Measurements from ENCODE around the gene RNF187. TPM values are rescaled to one million over a fixed set of nuclear protein-coding genes. Genes with fewer than 3 reads are reported as not detected.
"Not testable (repeated sequence)": the region's sequence is repeated elsewhere in the genome, so short reads cannot be mapped to it uniquely, and the experiment has no call there.

RNF187 gene
- total RNA-seq, 6 experiments from 2014 or later, result 110 to 143 (median 130) TPM

- DNase-seq, result no peak
- Mint-ChIP-seq H3K27me3 (ENCODE audit: insufficient read depth) (peaks cover 10% of the 10 kb centered on the region), H3K36me3 (ENCODE audit: low read depth) (peaks cover 13% of the 10 kb centered on the region; the same call in 1 of the 2 replicates), H3K9me3 (no peaks in the 10 kb centered on the region), H3K4me1 (ENCODE audit: low read depth) (peaks cover 13% of the 10 kb centered on the region), H3K27ac (no peak overlapping the region), H3K4me3 (no peak overlapping the region)
- no peak for TF ChIP-seq CTCF (IDR thresholded peaks at IDR 0.05)
These were observed 13.1 kb downstream of the RNF187 start for GRCh38 chr1:228500143-228500734.

- Mint-ChIP-seq H3K4me3 (peak overlapping the region; percentile 46; the same call in 1 of the 2 replicates), H3K27me3 (ENCODE audit: insufficient read depth) (peaks cover 10% of the 10 kb centered on the region)
These were observed 14.0 kb downstream of the RNF187 start for GRCh38 chr1:228500901-228501871.

GRCh38 chr1:228502522-228502921 lies 15.3 kb downstream of the RNF187 start:
- H3K27me3 Mint-ChIP-seq (ENCODE audit: insufficient read depth), result peaks cover 17% of the 10 kb centered on the region

More at GRCh38 chr1:228500901-228501871, 14.0 kb downstream of the RNF187 start:
- Mint-ChIP-seq H3K4me1 (ENCODE audit: low read depth) (peaks cover 13% of the 10 kb centered on the region), H3K36me3 (ENCODE audit: low read depth) (peaks cover 3% of the 10 kb centered on the region; the same call in 1 of the 2 replicates), H3K9me3 (no peaks in the 10 kb centered on the region), H3K27ac (peak overlapping the region; percentile 13; the same call in 1 of the 2 replicates)
- peak; percentile 72 for DNase-seq
- TF ChIP-seq CTCF (IDR thresholded peaks at IDR 0.05), result peak; percentile 97

GRCh38 chr1:228505944-228506343 lies 18.8 kb downstream of the RNF187 start:
- not testable (repeated sequence) for H3K27ac Mint-ChIP-seq; H3K36me3 Mint-ChIP-seq (ENCODE audit: low read depth); H3K4me3 Mint-ChIP-seq; H3K4me1 Mint-ChIP-seq (ENCODE audit: low read depth); H3K9me3 Mint-ChIP-seq; DNase-seq
- H3K27me3 Mint-ChIP-seq (ENCODE audit: insufficient read depth), result peaks cover 28% of the 10 kb centered on the region

More at GRCh38 chr1:228502522-228502921, 15.3 kb downstream of the RNF187 start:
- Mint-ChIP-seq H3K9me3 (no peaks in the 10 kb centered on the region), H3K27ac (no peak overlapping the region), H3K36me3 (ENCODE audit: low read depth) (no peaks in the 10 kb centered on the region), H3K4me3 (no peak overlapping the region), H3K4me1 (ENCODE audit: low read depth) (peaks cover 13% of the 10 kb centered on the region)
- TF ChIP-seq CTCF (IDR thresholded peaks at IDR 0.05), result no peak
- DNase-seq, result no peak

- no peak for TF ChIP-seq CTCF (IDR thresholded peaks at IDR 0.05)
- Mint-ChIP-seq H3K4me3 (no peak overlapping the region), H3K4me1 (ENCODE audit: low read depth) (0 out of 2 replicates have a peak, but pooled peaks cover 6% of the 10 kb centered on the region), H3K36me3 (ENCODE audit: low read depth) (no peaks in the 10 kb centered on the region), H3K9me3 (no peaks in the 10 kb centered on the region), H3K27ac (no peak overlapping the region), H3K27me3 (ENCODE audit: insufficient read depth) (peaks cover 32% of the 10 kb centered on the region)
- no peak for DNase-seq
These were observed 20.9 kb downstream of the RNF187 start for GRCh38 chr1:228507961-228508652.

All from HFFc6 (cell line).